Activated CD8-positive, alpha-beta memory T cell treated with anti-CD3 and anti-CD28 coated beads for 24 hours (primary cell): ENCODE results near the gene BCL2L2.
A peak's percentile ranks its signal among the peaks of the same experiment; 100 is the strongest.
"Not testable (repeated sequence)": the region's sequence is repeated elsewhere in the genome, so short reads cannot be mapped to it uniquely, and the experiment has no call there.

Source experiments
- DNase-seq: peaks from one replicate; pipeline ENCODE4 v3.0.0-alpha.2; 2020

Gene BCL2L2, protein sequence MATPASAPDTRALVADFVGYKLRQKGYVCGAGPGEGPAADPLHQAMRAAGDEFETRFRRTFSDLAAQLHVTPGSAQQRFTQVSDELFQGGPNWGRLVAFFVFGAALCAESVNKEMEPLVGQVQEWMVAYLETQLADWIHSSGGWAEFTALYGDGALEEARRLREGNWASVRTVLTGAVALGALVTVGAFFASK

DNA sequence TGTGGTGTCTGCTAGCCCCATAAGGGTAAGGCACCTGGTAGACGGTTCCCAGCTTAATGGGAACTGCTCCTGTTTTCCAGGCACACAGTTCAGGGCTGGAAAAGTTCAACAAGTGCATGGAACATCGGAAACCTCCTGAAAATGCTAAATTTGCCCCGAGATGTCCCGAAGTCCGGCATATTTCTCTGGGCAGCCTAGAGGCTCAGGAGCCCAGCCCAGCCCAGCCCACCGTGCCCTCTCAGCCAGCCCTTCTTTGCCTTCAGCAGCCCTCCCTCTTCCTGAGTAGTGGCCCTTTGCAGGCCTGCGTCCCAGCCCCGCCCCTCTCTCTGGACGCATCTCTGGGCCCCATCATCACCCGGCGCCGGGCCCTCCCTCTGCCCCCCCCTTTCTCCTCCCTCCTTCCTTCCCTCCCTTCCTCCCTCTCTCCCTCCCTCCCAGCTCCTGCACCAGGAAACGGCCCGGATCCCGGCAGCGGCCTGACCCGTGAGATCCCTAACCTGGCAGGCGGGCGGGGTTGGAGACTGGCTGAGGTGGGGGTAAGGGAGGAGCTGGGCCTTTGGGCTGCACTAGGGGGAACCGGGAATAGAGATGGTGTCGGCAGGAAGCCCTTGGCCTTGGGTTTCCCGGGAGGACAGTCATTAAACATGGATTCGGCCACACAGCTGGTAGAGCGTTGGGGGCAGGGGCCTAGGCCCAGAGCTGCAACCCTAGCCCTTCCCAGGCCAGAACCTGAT lies at the start of gene BCL2L2:
TSS of gene BCL2L2 (plus strand) at position 422 of the 734 bp plus-strand sequence. CDS start 935 bp downstream, outside the sequence.
- no peak for DNase-seq

DNA sequence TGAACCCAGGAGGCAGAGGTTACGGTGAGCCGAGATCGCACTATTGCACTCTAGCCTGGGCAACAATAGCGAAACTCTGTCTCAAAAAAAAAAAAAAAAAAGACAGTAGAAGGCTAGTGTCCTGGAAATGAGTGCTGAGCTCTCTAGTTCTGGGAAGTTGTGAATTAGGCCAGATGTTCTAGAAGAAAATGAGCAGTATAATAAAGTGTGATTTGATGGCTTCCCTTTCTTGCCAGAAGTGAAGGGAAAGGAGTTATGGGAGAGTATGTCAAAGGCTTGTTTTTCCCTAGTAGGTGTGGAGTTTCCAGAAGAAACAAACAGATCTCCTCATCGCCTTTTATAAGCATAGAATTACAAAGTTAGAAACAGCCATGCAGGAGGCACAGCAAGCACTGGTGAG lies 48.4 kb upstream of the BCL2L2 start:
- no peak for DNase-seq

DNA sequence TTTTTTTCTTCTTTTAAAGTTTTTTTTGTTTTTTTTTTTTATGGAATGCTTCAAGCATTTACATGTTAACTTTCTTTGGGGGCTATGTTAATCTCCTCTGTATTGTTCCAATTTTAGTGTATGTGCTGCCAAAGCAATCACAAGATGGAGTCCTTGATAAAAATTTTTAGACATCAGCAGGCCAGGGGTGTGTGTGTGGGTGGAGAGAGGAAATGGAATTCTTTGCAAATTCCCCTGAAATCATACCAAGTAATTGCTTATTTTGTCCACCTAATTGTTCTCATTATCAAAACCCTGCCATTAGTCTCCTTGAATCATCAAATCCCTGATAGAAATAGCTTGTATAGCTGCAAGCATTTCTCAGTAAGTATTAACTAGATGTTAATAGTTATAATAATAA lies 47.2 kb upstream of the BCL2L2 start:
- DNase-seq: no peak

DNA sequence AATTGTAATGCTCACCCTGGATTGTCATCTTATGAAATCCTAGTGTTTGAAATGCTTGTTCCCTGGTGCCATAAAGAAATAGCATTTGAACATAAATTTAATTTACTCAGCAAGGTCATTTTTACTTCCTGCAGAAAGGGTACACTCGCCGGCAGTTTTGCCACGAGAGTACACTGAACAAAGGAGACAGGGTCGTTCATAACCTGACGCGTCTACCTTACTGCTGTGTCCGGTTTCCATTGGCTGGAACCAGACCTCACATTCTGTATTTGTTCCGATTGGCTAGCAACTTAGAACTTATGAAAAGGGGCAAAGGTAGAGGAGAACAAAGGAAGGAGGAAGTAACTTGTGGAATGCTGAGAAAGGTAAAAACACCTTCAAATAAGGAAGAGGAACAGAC lies 45.8 kb upstream of the BCL2L2 start:
- DNase-seq: not testable (repeated sequence)

DNA sequence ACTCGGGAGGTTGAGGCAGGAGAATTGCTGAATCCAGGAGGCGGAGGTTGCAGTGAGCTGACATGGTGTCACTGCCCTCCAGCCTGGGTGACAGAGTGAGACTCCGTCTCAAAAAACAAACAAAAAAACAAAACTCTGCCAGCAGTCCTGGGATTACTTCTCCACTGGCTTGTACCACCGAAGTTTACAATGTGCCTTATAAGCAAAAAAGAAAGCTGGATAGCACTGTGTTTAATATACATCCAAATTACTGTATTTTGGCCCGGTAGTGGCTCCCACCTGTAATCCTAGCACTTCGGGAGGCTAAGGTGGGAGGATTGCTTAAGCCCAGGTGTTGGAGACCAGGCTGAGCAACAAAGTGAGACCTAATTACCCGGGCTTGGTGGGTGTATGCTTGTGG lies 37.4 kb upstream of the BCL2L2 start:
- DNase-seq: no peak

DNA sequence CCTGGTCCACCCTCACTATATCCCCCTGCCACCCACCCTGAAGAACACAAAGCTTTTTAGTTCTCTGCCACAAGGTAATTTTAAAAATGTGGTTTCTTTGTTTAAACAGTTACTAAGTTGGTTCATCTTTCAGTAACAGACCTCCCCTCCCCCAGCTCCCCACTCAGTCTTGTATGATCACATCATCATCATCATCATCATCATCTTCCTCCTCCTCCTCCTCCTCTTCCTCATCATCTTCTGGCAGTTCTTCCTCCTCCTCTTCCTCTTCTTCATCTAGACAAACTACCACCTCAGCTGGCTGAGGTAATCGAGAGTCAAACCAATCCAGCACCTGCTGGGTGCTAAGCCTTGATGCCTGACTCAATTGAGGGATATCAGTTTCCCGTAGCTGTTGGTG lies 31.2 kb upstream of the BCL2L2 start:
- no peak for DNase-seq

DNA sequence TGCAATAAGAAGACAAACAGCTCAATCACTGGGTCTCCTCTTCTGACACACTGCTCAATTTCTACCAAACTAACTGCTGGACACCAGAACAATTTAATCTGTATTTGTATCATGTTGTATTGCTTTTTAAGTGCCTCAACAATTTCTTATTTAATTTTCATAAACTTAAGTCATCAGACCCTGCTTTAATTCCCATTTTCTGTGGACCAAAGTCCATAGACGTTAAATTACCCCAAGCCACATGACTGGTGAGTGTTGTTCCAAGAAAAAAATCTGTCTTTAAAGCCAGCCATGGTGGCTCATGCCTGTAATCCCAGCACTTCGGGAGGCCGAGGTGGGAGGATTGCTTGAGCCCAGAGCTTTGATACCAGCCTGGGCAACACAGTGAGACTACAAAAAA lies 29.4 kb upstream of the BCL2L2 start:
- no peak for DNase-seq

DNA sequence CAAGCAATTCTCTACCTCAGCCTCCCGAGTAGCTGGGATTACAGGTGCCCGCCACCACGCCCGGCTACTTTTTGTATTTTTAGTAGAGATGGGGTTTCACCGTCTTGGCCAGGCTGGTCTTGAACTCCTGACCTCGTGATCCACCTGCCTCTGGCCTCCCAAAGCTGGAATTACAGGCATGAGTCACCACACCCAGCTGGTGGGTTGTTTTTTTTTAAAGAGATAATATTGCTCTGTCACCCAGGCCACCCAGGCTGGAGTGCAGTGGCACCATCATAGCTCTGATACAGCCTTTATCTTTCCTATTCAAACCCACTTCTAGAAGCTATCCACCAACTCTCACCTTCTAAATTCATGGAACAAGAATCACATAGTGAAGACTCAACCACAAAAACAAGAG lies 28.7 kb upstream of the BCL2L2 start:
- not testable (repeated sequence) for DNase-seq

DNA sequence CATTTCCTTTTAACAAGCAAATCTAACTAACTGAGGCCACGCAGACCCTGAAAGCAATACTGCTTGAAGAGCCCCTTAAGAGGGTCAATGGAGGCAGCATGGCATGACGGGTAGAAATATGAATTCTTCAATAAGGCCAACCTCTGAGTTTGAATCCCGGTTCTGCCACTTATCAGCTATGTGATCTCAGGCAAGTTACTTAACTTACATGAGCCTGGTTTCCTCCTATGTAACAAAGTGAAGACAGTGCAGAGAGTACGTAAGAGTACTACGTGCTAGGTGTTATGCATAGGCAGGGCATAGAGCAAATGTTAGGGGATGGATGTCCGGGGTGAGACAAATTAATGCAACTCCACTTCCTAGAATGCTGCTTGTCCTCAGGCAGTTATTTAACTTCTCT lies 25.4 kb upstream of the BCL2L2 start:
- DNase-seq: no peak

DNA sequence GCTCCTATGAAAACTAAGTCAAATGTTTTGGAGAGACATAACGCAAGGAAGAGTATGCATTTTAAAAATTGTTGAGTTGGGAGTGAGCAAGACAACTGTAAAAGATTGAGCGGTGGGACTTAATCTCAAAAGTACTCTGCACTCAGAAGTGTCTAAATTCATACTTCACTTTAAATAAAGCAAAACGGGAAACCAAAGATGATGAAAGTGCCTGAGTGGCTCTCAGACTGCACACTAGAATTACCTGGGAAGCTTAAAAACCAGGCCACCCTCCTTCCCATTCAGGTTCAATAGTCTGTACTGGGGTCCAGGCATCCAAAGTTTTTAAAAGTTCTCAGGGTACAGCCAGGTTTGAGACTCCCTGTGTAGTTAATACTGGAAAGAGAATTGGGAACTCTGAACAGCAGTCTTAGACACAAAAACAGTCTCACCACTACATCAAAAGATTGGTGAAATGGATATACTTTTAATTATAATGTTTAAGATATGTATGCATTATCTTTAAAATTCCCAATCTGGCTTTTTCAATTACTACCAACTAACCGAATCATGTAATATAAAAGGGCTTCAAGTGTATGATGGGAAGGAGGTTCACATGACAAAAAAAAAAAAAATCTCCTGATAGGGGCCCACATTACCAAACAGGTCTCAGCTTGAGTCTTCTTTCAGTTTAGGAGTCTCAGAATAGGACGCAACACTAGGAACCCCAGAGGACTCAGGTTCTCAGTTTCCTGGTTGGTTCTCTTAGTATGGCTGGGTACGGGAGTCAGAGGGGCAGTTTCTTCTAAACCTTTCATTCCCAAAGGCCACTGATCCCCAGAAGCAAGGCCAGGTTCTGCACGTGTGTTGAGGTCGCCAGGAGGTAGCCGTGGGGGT lies 21.7 kb upstream of the BCL2L2 start:
- no peak for DNase-seq

DNA sequence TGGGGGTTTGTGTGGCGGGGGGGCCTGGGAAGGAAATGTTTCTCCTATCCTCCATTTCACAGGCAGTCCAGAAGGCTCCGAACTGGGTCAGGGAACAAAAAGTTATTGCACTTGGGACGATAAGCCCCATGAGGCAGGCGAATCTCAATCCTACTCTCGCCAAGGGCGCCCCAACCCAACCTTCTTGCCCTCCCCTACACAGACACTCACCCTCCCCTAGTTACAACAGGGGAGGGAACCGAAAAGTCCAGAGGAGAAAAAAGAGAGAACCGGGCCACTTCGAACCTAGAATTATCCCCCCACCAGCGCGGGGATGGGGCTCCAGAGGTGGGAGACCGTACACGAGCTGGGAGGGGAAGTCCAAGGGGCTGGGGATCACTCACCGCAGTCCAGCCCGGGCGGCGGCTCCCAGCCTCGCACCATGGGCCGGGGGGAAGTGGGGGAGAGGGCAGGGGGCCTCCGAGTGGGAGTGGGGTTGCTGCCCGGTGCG lies 21.1 kb upstream of the BCL2L2 start:
- DNase-seq: no peak

DNA sequence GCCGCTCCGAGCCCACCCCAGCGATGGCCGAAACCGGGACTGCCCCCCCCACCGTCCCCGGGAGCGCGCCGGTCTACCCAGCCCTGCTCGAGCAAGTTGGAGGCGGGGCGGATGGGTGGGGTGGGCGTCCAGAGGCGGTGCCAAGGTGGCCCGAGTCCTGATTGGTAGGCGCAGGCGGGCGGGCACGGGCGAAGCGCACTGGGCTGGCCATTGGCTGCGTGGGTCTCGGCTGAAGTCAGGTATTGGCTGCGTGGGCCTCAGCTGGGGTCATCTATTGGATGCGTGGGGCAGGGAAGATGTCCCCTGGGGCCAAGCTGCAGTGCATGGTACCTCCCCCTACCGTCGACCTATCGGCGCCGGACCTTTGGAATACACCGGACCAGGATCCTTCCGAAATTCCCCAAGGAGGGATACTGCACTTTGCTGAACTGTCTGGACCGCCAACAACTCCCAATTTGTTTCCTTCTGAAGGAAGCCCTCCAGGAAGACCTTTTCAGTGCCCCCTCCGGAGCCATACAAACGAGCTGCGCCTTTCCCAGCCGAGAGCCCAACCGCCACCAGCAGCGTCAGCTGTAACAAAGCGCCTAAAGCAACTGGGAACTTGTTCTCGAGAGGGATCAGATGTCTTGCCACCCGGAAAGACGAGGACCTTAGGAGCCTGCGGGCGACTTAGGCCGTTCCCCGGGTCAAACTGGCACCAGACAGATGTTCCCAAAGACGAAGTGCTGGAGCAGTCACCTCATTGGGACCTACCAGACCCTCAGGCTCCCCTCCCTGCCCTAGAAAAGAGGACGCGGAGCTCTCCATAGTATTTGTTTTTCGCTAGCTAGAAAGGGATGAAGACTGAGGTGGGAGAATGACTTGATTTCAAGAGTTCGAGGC lies 20.4 kb upstream of the BCL2L2 start, which contains the start of gene HOMEZ:
TSS of gene HOMEZ (minus strand) at position 113 of the 882 bp plus-strand sequence. CDS start 180 bp downstream, outside the sequence.
- peak; percentile 99 for DNase-seq

DNA sequence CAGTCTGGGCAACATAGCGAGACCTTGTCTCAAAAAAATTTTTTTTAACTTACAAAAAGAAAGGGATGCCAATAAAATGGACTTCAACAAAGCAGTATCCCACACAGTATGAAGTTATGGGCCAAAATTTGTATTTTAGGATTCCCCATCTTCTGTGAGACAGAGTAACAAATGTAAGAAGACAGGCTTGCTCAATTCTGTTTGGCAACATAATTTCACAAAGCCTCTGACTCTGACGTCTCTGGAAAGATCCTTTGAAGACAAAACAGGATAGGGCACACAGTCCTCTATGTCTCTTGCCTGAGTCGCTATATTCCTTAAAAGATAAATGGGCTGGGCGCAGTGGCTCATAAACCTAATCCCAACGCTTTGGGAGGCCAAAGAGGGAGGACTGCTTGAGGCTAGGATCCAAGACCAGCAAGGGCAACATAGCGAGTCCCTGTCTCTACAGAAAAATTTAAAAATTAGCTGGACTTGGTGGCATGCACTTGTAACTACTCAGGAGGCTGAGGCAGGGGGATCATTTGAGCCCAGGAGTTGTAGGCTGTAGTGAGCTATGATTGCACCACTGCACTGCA lies 19.6 kb upstream of the BCL2L2 start:
- DNase-seq: no peak

DNA sequence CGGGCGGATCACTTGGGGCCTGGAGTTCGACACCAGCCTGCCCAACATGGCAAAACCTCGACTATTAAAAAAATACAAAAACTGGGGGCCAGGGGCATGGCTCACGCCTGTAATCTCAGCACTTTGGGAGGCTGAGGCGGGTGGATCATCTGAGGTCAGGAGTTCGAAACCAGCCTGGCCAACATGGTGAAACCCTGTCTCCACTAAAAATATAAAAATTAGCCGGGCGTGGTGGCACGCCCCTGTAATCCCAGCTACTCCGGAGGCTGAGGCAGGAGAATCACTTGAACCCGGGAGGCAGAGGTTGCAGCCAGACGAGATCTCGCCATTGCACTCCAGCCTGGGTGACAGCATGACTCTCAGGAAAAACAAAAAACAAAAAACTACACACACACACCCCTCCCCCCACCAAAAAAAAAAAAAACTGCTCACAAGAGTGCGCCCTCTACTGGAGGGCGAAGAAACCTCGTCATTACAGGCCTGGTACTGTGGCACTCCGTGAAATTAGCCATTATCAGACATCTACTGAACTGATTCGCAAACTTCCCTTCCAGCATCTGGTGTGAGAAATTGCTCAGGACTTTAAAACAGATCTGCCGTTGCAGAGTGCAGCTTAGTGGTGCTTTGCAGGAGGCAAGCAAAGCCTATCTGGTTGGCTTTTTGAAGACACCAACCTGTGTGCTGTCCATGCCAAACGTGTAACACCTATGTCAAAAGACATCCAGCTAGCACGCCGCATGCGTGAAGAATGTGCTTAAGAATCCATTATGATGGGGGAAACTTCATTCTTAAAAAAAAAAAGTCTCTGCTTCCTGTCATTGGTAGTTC lies 11.7 kb upstream of the BCL2L2 start:
- DNase-seq: peak; percentile 76

DNA sequence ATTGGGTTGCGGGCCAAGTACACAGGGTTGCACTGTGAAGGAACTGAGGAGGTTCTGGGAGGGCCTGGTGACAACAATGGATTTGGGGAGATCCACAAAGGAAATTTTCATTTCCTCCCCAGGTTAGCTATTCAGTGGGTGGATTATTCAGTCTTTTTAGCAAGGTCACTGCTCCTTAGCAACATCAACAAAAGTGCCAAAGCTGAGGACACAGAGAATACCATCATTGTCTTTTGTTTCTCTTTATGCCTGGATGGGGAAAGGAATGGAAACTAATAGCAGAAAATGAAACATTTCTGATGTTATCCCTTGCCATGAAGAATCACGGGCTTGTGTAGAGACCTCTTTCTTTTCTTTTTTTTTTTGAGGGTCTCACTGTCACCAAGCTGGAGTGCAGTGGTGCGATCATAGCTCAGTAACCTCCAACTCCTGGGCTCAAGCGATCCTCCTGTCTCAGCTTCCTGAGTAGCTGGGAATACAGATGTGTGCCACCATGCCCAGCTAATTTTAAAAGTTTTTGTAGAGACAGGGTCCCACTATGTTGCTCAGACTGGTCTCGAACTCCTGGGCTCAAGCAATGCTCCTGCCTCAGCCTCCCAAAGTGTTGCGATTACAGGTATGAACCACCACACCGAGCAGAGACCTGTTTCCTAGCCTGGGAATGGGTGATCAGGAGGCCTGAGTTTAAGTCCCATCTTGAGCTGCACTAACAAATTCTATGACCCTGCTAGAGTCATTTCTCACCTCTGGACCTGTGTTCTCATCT lies 10.4 kb upstream of the BCL2L2 start:
- DNase-seq: no peak

DNA sequence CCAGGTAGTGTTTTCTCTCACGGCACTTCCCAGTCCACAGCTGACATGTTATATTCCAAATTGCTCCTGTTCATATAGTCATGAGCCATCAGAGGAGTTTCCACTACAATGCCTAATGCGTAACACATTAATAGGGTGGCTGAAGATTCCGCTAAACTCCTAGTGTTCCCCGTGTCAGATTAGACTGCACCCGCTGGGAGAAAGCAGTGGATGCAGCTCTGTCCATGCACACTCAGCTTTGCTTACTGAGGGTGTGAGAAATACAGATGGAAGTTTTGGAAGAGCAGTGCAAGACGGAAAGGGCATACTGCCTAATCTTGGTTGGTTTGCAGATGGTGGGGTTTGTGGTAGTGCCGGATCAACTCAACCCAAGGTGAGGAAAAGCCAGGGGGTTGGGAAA lies 9.5 kb upstream of the BCL2L2 start:
- DNase-seq: no peak

DNA sequence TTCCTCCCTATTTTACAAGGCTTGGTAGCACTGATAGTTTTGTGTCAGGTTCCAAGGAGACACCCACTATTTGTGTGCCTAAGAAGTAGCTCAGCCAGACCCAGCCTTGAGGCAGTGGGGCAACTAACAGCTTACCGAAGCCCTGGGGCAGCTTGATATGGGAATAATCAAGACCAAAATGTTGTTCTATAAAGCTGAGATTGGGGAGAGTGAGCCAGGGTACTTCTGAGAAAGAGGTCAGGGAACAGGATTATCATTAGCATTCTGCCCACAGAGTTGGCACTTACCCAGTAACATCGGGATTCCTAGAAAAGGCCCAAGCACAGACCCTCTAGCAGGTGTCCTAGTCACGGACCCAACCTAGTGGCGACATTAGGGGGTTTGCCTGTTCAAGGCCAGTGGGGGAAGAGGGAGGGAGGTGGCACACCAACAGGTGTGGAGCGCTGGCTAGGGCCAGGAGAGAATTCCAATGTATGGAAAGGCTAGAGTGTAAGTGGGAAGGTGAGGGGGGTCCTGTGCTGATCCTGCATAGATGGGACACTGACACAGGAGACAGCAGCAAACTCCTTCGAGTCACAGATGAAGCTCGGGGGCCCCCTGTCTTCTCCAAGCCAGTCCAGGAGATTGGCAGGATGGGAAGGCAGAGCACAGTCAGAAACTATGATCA lies 8.9 kb upstream of the BCL2L2 start:
- DNase-seq: no peak

DNA sequence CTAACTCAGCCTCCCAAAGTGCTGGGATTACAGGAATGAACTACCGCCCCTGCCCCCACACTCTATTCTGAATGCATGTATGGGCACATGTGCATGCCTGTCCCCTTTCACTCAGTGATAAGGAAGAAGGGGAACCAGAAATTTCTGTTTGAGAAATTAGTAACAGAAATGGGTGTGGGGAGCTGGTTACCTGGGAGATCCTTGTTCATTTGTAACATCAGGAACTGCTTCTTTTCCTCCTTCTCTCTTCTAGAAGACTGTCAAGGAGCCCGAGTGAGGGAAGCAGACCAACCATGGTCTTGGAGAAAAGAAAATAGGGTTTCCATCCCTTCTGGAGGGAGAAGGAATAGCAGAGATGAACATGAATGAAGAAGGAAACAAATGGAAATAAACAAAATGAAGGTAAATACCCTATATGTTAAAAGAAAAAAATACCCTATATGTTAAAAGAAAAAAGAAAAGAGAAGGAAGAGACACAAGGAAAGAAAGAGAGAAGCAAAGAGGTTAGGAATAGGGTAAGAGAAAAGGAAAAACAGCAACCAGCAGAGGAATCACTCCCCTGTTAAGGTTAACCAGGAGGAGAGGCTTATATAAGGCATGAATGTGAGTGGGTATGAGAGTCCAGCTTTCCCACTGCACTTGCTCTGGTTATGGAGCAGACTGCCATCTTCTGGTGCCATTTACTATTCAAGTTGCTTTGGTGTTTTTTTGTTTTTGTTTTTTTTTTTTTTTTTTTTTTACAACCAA lies 7.2 kb upstream of the BCL2L2 start:
- no peak for DNase-seq
